K562 (cell line): ENCODE data around the gene VDAC1. TPM values are rescaled to one million over a fixed set of nuclear protein-coding genes. Genes with fewer than 3 reads are reported as not detected.

Experiments
- ATAC-seq: fragments of 200-7000 bp; cut with Tn5 transposase; 3 replicates; pipeline ENCODE4 v1.9.1; 2020; ENCODE audit warnings: moderate library complexity
- BruUV-seq: library from RNA; stranded (reverse); fragments of 400-500 nt; replicated peaks from 2 replicates; lab custom pipeline; 2021; lab: Mats Ljungman, UMichigan
- CTCF ChIA-PET: fragments of 300-600 bp; formaldehyde crosslinking; extraction: SDS; loops from one replicate; lab custom pipeline; 2021; ENCODE audit warnings: low intra/inter-chr PET ratio; lab: Yijun Ruan, JAX
- POLR2A ChIA-PET: fragments of 300-600, 350-650 bp; sonication (Branson Sonifier 250); formaldehyde crosslinking; extraction: SDS; loops from one replicate; lab custom pipeline; 2021; ENCODE audit warnings: antibody characterized with exemption, inconsistent platforms; lab: Yijun Ruan, JAX
- DNase-seq, 4 experiments: peaks; one replicate each; pipeline versions ENCODE4 v3.0.0 to v3.0.0-alpha.2; 2011 to 2018; ENCODE audit warnings: low spot score in 3 of 4, mixed read lengths in 3 of 4; ENCODE audit errors: extremely low read depth in 1 of 4
- FAIRE-seq: peaks from 2 replicates; lab custom pipeline; 2011; peaks lifted over from hg19 to GRCh38; lab: Jason Lieb, UNC
- H2AFZ ChIP-seq: 2 replicates; pipeline ENCODE4 v1.6.0; 2011; ENCODE audit warnings: low read depth, low read length, control low read depth, inconsistent platforms
- H3K27ac ChIP-seq: fragments of 200-600 bp; 3 replicates; pipeline ENCODE4 v1.8.0; 2011; ENCODE audit warnings: low read depth, mild to moderate bottlenecking, control low read depth, inconsistent platforms, low read length, moderate library complexity, mixed read lengths; ENCODE audit errors: extremely low read depth
- H3K27me3 ChIP-seq, 2 experiments: fragments of 300-600 bp in 1 of 2; 2 replicates in 1 of 2; 3 replicates in 1 of 2; pipeline versions ENCODE4 v1.6.0 to v1.8.0; 2011; ENCODE audit warnings: inconsistent platforms in 2 of 2, low read length in 2 of 2, mild to moderate bottlenecking in 1 of 2, mixed read lengths in 1 of 2, moderate library complexity in 1 of 2; ENCODE audit not compliant: control insufficient read depth in 2 of 2, insufficient read depth in 2 of 2
- H3K36me3 ChIP-seq: fragments of 300-600 bp; 3 replicates; pipeline ENCODE4 v1.8.0; 2011; ENCODE audit warnings: mild to moderate bottlenecking, low read length, inconsistent platforms; ENCODE audit not compliant: control insufficient read depth, insufficient read depth
- H3K4me1 ChIP-seq, 2 experiments: fragments of 200-600 bp in 1 of 2; replicated peaks in 1 of 2; 2 replicates in 1 of 2; 3 replicates in 1 of 2; pipeline versions ENCODE4 v1.5.1 to v1.8.0; 2011; ENCODE audit warnings: inconsistent platforms in 2 of 2, low read length in 2 of 2, mild to moderate bottlenecking in 1 of 2, mixed read lengths in 1 of 2, moderate library complexity in 1 of 2; ENCODE audit not compliant: control insufficient read depth in 2 of 2, insufficient read depth in 2 of 2
- H3K4me2 ChIP-seq: 2 replicates; pipeline ENCODE4 v1.6.1; 2011; ENCODE audit warnings: low read length, control low read depth, inconsistent platforms, mixed read lengths; ENCODE audit not compliant: insufficient read depth
- H3K4me3 ChIP-seq: fragments of 200-600 bp; sonication (generic), shearing (Covaris generic); 2 replicates; pipeline ENCODE4 v1.5.1; 2016; ENCODE audit warnings: control low read depth, inconsistent platforms
- H3K79me2 ChIP-seq: fragments of 200-600 bp; 3 replicates; pipeline ENCODE4 v1.8.0; 2011; ENCODE audit warnings: low read length, inconsistent platforms; ENCODE audit not compliant: control insufficient read depth, insufficient read depth
- H3K9ac ChIP-seq, 2 experiments: 2 replicates each; pipeline versions ENCODE4 v1.6.0 to v1.6.1; 2011; ENCODE audit warnings: low read depth in 2 of 2, low read length in 2 of 2, control low read depth in 1 of 2, inconsistent platforms in 1 of 2, mild to moderate bottlenecking in 1 of 2, mixed read lengths in 1 of 2; ENCODE audit not compliant: insufficient read depth in 1 of 2
- H3K9me1 ChIP-seq: one replicate; pipeline ENCODE4 v1.6.0; 2011; ENCODE audit warnings: inconsistent platforms, mild to moderate bottlenecking, low read length, moderate library complexity; ENCODE audit not compliant: control insufficient read depth, insufficient read depth
- H3K9me3 ChIP-seq: replicated peaks from 2 replicates; pipeline ENCODE4 v1.5.1; 2011; ENCODE audit warnings: low read depth, low read length, inconsistent platforms; ENCODE audit not compliant: control insufficient read depth, insufficient read depth
- H4K20me1 ChIP-seq: replicated peaks from 2 replicates; pipeline ENCODE4 v1.6.1; 2011; ENCODE audit warnings: low read length, inconsistent platforms, mixed read lengths; ENCODE audit not compliant: control insufficient read depth, insufficient read depth
- CBFB ChIP-seq: sonication (generic); formaldehyde crosslinking; IDR thresholded peaks from 2 replicates; pipeline ENCODE4 v1.4.0; 2020; ENCODE audit warnings: mild to moderate bottlenecking, missing genetic modification reagents
- CBX8 ChIP-seq: fragments of 200-600 bp; sonication (generic); IDR thresholded peaks from 2 replicates; pipeline ENCODE4 v1.6.1; 2012; ENCODE audit warnings: borderline replicate concordance, mixed run types, low read depth, mild to moderate bottlenecking, moderate library complexity, mixed read lengths, low read length, control low read depth, inconsistent platforms; ENCODE audit not compliant: poor library complexity, severe bottlenecking; ENCODE audit errors: extremely low read depth
- JUND ChIP-seq, 2 experiments: IDR thresholded peaks; 2 replicates in 1 of 2; 3 replicates in 1 of 2; pipeline ENCODE4 v1.6.1; 2011; ENCODE audit warnings: borderline replicate concordance in 2 of 2, low read depth in 2 of 2, low read length in 2 of 2, improper control_type of control experiment in 1 of 2, missing biosample characterization in 1 of 2, missing genetic modification characterization in 1 of 2, missing genetic modification reagents in 1 of 2
- NCOA2 ChIP-seq, 2 experiments: fragments of 450-650 bp; IDR thresholded peaks; 2 replicates each; pipeline ENCODE4 v1.6.1; 2018; ENCODE audit warnings: mild to moderate bottlenecking in 2 of 2, moderate library complexity in 1 of 2; ENCODE audit not compliant: partially characterized antibody in 2 of 2
- TCFL5 ChIP-seq: fragments of 250-450 bp; sonication (Bioruptor Pico); conservative IDR thresholded peaks from 2 replicates; pipeline ENCODE4 v1.6.1; 2021; ENCODE audit warnings: mild to moderate bottlenecking, moderate library complexity, matching md5 sums
- YBX1 ChIP-seq: fragments of 450-650 bp; IDR thresholded peaks from 2 replicates; pipeline ENCODE4 v1.7.1; 2016; ENCODE audit warnings: mild to moderate bottlenecking
- WGBS: fragments of 100-300 bp; shearing (Covaris generic); methylation state at CpG from one replicate; pipeline ENCODE4 v1.1.6; 2016; ENCODE audit warnings: low coverage, mixed read lengths; ENCODE audit not compliant: insufficient coverage; ENCODE audit errors: missing lambda C conversion rate; 5-methylcytosine and 5-hydroxymethylcytosine counted together
- in situ Hi-C: fragments of 300-500 bp; cut with MboI; formaldehyde crosslinking; loops from 4 replicates; pipeline ENCODE4 v1.15.0; 2018; ENCODE audit warnings: inconsistent platforms, mixed read lengths
- intact Hi-C: fragments of 100-400 bp; cut with micrococcal nuclease; formaldehyde crosslinking; loops from 2 replicates; pipeline ENCODE4 v1.14.2; 2022
- polyA plus RNA-seq, 8 experiments: library from polyadenylated mRNA; depleted of rRNA in 4 of 8; stranded (reverse) in 5 of 8; unstranded in 3 of 8; fragments of >200 nt; fragmentation: Nextera tagmentation in 2 of 8; fragmentation: Illumina TruSeq in 1 of 8; extraction: Ambion mirVana in 2 of 8; extraction: Trizol in 1 of 8; gene quantifications; 2 replicates each; pipeline versions ENCODE4 v1.2.1 to v1.2.3, GENCODE V29; 2011 to 2014; ENCODE audit warnings: inconsistent platforms in 1 of 8, missing spikeins in 1 of 8
- total RNA-seq, 7 experiments: library from RNA; depleted of rRNA in 6 of 7; stranded (reverse); fragments of >200 nt in 6 of 7; fragmentation: Illumina TruSeq in 2 of 7; extraction: Trizol in 2 of 7; gene quantifications; 2 replicates each; pipeline versions ENCODE4 v1.2.1 to v1.2.3, GENCODE V29; 2011 to 2021; ENCODE audit warnings: low replicate concordance in 1 of 7
- TF ChIP-seq, protein P1 (sequence below): fragments of 200-400 bp; formaldehyde crosslinking; IDR thresholded peaks from 2 replicates; pipeline ENCODE4 v1.6.1; 2017; ENCODE audit warnings: mild to moderate bottlenecking, low read depth, low read length, moderate library complexity
- TF ChIP-seq, protein P2 (sequence below): sonication (generic); formaldehyde crosslinking; IDR thresholded peaks from 2 replicates; pipeline ENCODE4 v1.8.0; 2022; ENCODE audit warnings: mild to moderate bottlenecking, missing genetic modification reagents
- TF ChIP-seq, protein P3 (sequence below): fragments of 450-650 bp; IDR thresholded peaks from 2 replicates; pipeline ENCODE4 v1.6.1; 2014; ENCODE audit warnings: low read depth, mild to moderate bottlenecking, moderate library complexity, borderline replicate concordance

Gene VDAC1
- total and polyA plus RNA-seq, 9 of the 15 experiments (the other 6 are each of a cell fraction or from before 2014, with no cell fraction given): 168 to 366 (median 293) TPM

DNA sequence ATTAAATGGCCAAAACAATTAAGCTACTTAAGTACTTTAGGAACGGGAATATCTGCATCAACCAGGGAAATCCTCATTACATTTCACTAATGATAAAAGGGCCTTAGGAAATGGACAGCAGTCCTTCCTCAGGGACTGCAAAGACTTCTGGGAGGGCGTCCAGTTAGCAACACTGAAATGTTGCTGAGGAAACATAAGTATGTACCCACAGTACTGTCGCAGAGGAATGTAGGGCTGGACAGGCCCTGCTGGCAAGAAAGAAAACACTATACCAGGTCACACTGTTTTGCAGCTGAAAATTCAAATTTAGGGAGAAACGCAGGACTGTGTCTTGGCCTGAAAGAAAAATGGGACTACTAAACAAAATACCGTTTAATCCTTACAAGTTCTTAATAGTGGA lies 37.7 kb downstream of the VDAC1 start:
- POLR2A ChIA-PET: interaction anchor here (0.6 to 1.0 kb wide), 3 partner anchors 11 to 287 kb away, joined by 3 to 4 read pairs (median 3); no protein-coding TSS in a partner anchor
- no peaks in the 10 kb centered on the region for H3K9me3 ChIP-seq
- FAIRE-seq (peak; percentile 19), ATAC-seq (no peak), DNase-seq (peak in 1 of 4 experiments; percentile 18)
- H3K4me2 ChIP-seq: peak overlapping the region; percentile 95
- H2AFZ ChIP-seq: no peak overlapping the region
- H3K79me2 ChIP-seq: peaks cover 66% of the 10 kb centered on the region
- H3K9me1 ChIP-seq: no peaks in the 10 kb centered on the region
- CTCF ChIA-PET: no interaction called here
- intact Hi-C loops (no loop called here), in situ Hi-C loops (no loop called here)
- H3K36me3 ChIP-seq: peaks cover 21% of the 10 kb centered on the region; the same call in 2 of the 3 replicates
- WGBS: 27% methylated on average over 5 of the region's 5 CpGs
- no peaks in the 10 kb centered on the region for H3K27me3 ChIP-seq
- BruUV-seq: no TSS peak
- H4K20me1 ChIP-seq: no peaks in the 10 kb centered on the region
- peak overlapping the region; percentile 87; the same call in 1 of the 3 replicates for H3K27ac ChIP-seq
- peaks cover 7 to 24% of the 10 kb centered on the region in 2 experiments for H3K4me1 ChIP-seq
- H3K4me3 ChIP-seq: peak overlapping the region; percentile 96
- peak overlapping the region in 1 of 2 experiments; percentile 92; a peak in 2 of 4 replicates for H3K9ac ChIP-seq
- TF ChIP-seq YBX1 (no peak), NCOA2 (IDR thresholded peaks at IDR 0.05; ENCODE audit: partially characterized antibody in 2 of 2) (no peak), CBX8 (no peak), TCFL5 (CRISPR knock-in tag) (no peak), JUND (IDR thresholded peaks at IDR 0.05; ENCODE audit: borderline replicate concordance, low read depth, low read length) (no peak), JUND (tag; IDR thresholded peaks at IDR 0.05; ENCODE audit: borderline replicate concordance, low read depth, low read length) (no peak), CBFB (CRISPR knock-in tag) (no peak)
- TF ChIP-seq, protein P1, sequence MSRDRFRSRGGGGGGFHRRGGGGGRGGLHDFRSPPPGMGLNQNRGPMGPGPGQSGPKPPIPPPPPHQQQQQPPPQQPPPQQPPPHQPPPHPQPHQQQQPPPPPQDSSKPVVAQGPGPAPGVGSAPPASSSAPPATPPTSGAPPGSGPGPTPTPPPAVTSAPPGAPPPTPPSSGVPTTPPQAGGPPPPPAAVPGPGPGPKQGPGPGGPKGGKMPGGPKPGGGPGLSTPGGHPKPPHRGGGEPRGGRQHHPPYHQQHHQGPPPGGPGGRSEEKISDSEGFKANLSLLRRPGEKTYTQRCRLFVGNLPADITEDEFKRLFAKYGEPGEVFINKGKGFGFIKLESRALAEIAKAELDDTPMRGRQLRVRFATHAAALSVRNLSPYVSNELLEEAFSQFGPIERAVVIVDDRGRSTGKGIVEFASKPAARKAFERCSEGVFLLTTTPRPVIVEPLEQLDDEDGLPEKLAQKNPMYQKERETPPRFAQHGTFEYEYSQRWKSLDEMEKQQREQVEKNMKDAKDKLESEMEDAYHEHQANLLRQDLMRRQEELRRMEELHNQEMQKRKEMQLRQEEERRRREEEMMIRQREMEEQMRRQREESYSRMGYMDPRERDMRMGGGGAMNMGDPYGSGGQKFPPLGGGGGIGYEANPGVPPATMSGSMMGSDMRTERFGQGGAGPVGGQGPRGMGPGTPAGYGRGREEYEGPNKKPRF: no peak
- TF ChIP-seq, protein P2, sequence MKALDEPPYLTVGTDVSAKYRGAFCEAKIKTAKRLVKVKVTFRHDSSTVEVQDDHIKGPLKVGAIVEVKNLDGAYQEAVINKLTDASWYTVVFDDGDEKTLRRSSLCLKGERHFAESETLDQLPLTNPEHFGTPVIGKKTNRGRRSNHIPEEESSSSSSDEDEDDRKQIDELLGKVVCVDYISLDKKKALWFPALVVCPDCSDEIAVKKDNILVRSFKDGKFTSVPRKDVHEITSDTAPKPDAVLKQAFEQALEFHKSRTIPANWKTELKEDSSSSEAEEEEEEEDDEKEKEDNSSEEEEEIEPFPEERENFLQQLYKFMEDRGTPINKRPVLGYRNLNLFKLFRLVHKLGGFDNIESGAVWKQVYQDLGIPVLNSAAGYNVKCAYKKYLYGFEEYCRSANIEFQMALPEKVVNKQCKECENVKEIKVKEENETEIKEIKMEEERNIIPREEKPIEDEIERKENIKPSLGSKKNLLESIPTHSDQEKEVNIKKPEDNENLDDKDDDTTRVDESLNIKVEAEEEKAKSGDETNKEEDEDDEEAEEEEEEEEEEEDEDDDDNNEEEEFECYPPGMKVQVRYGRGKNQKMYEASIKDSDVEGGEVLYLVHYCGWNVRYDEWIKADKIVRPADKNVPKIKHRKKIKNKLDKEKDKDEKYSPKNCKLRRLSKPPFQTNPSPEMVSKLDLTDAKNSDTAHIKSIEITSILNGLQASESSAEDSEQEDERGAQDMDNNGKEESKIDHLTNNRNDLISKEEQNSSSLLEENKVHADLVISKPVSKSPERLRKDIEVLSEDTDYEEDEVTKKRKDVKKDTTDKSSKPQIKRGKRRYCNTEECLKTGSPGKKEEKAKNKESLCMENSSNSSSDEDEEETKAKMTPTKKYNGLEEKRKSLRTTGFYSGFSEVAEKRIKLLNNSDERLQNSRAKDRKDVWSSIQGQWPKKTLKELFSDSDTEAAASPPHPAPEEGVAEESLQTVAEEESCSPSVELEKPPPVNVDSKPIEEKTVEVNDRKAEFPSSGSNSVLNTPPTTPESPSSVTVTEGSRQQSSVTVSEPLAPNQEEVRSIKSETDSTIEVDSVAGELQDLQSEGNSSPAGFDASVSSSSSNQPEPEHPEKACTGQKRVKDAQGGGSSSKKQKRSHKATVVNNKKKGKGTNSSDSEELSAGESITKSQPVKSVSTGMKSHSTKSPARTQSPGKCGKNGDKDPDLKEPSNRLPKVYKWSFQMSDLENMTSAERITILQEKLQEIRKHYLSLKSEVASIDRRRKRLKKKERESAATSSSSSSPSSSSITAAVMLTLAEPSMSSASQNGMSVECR (CRISPR knock-in tag): no peak
- TF ChIP-seq, protein P3, sequence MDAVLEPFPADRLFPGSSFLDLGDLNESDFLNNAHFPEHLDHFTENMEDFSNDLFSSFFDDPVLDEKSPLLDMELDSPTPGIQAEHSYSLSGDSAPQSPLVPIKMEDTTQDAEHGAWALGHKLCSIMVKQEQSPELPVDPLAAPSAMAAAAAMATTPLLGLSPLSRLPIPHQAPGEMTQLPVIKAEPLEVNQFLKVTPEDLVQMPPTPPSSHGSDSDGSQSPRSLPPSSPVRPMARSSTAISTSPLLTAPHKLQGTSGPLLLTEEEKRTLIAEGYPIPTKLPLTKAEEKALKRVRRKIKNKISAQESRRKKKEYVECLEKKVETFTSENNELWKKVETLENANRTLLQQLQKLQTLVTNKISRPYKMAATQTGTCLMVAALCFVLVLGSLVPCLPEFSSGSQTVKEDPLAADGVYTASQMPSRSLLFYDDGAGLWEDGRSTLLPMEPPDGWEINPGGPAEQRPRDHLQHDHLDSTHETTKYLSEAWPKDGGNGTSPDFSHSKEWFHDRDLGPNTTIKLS: no peak
